Astrocyte of the spinal cord (primary cell): ENCODE results near the gene CD96.

Experiments used
- DNase-seq: peaks from one replicate; pipeline ENCODE4 v3.0.0; 2011; ENCODE audit warnings: low read depth, low spot score
- H3K4me3 ChIP-seq: 2 replicates; pipeline ENCODE4 v1.5.1; 2011; ENCODE audit warnings: low read depth, mild to moderate bottlenecking, low read length, moderate library complexity
- in situ Hi-C: cut with HindIII; loops from 2 replicates; pipeline ENCODE4 v1.10.0; 2017; ENCODE audit warnings: low sequenced_read_pairs
- TF ChIP-seq, protein P1 (sequence below): IDR thresholded peaks from 2 replicates; pipeline ENCODE4 v1.5.1; 2012; ENCODE audit warnings: low read depth, mild to moderate bottlenecking, low read length, inconsistent platforms

The CD96 gene

DNA sequence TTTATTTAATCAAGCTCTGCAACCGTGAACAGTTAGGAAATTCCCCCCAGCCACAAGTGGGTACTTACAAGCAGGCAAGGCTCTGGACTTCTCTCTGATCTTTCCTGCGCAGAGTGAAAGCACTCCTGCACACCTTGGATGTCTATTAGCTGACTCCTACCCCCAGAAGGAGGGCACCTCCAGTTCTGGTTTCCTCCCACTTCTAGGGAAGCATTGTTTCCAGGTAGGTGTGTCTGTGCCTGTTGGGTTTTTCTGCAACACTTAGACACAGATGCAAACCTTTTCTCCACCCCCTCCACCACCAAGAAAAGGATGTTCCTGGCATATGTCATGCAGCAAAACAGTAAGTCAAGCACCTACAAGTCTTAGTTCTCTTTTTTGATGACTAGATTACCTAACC is 53.2 kb downstream of the CD96 start, which contains the start of gene ZBED2:
ZBED2 (minus strand) TSS at position 115 of the 400 bp plus-strand sequence. CDS start 1,145 bp downstream, outside the sequence.
- TF ChIP-seq, protein P1, sequence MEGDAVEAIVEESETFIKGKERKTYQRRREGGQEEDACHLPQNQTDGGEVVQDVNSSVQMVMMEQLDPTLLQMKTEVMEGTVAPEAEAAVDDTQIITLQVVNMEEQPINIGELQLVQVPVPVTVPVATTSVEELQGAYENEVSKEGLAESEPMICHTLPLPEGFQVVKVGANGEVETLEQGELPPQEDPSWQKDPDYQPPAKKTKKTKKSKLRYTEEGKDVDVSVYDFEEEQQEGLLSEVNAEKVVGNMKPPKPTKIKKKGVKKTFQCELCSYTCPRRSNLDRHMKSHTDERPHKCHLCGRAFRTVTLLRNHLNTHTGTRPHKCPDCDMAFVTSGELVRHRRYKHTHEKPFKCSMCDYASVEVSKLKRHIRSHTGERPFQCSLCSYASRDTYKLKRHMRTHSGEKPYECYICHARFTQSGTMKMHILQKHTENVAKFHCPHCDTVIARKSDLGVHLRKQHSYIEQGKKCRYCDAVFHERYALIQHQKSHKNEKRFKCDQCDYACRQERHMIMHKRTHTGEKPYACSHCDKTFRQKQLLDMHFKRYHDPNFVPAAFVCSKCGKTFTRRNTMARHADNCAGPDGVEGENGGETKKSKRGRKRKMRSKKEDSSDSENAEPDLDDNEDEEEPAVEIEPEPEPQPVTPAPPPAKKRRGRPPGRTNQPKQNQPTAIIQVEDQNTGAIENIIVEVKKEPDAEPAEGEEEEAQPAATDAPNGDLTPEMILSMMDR, result no peak
- H3K4me3 ChIP-seq, result no peak within 1 kb of the TSS
- DNase-seq, result no peak
- in situ Hi-C loops, result no loop called here

DNA sequence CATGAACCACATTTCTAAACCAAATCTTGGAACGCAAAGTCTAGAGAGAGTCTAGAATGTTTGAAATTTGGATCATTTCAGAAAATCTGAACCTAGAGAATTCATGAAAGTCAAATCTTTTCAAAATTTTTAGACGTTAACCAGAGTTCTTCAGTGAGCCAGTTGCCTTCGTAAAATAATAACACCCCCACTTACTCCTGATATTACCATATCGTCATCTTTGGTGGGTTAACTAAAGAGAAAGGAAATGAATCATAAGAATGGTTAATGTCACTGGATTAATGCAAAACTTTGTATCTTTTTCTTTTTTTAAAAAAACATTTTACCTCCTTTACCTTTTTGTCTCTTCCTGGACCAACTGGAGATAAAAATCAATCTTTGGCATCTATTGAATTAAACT is 54.3 kb downstream of the CD96 start:
- H3K4me3 ChIP-seq, result no peak overlapping the region
- in situ Hi-C loops, result no loop called here
- TF ChIP-seq, protein P1, result no peak
- no peak for DNase-seq

DNA sequence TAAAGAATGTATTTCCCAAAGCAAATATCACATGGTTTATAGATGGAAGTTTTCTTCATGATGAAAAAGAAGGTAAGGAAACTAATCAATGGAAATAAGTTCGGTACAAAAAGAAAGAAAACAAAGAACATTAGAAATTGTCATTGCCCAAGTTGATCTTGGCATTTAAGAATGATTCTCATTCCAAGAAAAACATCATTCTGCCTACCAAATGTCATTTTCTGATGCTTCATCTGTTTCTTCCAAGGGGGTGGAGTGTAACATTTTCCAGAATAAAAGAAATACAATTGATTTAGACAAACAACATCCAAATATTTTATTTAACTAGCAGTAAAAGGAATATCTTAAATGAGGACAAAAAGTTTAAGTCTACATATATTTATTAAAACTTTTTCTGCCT is 56.1 kb downstream of the CD96 start:
- TF ChIP-seq, protein P1, result no peak
- in situ Hi-C loops, result no loop called here
- DNase-seq, result no peak
- H3K4me3 ChIP-seq, result no peak overlapping the region

DNA sequence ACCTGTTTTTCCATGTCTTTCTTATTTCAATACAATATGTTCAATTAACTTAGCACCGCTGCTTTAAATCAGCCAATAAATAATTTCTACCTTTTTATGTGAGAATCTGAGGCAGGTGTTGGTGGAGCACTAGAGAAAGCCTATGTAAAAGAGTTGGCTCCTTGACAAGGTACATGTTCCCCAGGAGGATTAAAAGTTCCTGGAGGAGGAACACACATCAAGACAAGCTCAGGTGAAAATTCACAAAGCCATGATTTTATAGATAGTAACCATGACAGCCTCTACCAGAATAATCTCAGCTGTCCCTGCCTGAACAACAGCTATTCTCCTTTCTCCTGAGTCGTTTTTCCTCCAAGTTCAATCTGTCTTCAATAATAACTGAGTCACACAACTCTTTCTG is 56.6 kb downstream of the CD96 start:
- TF ChIP-seq, protein P1, result no peak
- DNase-seq, result no peak
- H3K4me3 ChIP-seq, result no peak overlapping the region
- in situ Hi-C loops, result no loop called here

DNA sequence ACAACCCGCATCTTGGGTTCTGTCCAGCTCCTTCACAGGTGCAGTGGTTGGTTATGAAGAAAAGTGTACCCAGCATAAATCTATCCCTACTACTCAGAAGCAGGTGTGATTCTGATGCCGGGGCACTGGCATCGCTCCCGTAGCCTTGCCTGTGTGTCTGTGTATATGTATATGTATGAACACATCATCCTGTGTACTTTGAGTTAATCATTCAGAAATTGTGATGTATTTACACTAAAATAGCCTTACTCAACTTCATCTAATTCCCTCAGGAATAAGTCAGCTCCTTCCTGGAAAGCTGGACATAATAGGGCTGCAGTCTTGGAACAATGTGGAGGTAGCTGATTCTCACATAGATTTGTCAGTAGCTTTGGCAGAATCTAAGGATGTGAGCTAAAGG is 59.8 kb downstream of the CD96 start:
- in situ Hi-C loops, result no loop called here
- TF ChIP-seq, protein P1, result no peak
- DNase-seq, result no peak
- H3K4me3 ChIP-seq, result no peak overlapping the region

DNA sequence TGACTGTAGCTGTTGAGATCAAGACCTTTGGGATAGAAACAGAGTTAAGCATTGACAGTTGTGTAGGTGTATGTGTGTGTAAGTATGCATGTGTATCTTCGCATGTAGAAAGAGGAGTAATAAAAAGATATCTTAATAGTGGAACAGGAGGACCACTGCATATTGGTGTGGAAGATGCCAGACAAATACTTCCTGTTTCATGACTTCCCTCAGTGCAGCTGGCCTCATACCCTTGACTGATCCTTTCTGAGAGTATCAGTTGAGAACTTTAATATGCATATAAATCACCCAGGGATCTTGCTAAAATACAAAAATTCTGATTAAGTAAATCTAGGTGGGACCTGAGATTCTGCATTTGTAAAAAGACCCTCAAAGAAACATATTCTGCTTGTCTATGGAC is 61.7 kb downstream of the CD96 start:
- TF ChIP-seq, protein P1, result no peak
- H3K4me3 ChIP-seq, result no peak overlapping the region
- no peak for DNase-seq
- in situ Hi-C loops, result no loop called here

DNA sequence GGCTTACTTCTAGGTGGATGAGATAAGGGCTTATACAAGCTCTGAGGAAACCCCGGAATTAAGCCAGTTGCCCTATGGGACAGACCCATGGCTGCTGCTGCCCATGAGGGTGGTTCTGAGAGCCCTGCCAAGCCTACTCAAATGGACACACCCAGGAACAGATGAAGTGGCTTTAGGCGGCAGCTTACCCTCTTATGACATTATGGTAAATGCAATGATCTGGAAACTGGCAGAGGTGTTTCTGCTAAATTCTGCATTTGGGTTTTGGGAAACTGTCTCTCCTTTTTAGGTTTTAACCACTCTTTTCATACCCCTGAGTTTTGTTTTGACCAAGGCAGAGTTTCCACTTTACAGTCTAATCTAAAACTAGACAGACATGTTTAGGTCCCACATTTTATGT is 62.1 kb downstream of the CD96 start:
- in situ Hi-C loops, result no loop called here

More for the DNA sequence above, 62.1 kb downstream of the CD96 start:
- H3K4me3 ChIP-seq, result no peak overlapping the region
- DNase-seq, result no peak
- TF ChIP-seq, protein P1, result no peak
